ENCODE measurements around the gene PRR13.

DNA sequence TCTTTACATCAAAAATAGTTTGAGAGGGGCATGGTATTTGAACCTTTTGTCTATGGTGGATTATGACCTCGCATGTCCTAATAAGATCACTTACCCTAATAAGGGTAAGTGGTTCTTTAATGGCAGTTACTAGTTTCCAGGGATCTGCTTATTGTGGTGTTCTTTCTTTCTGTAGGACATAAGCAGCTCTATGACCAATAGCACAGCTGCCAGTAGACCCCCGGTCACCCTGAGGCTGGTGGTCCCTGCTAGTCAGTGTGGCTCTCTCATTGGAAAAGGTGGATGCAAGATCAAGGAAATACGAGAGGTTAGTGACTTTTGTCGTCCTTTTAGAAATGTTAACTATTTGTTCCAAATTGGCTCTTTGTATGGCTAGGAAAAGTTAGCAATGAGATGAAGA is 17.6 kb downstream of the PRR13 start:
- TF ChIP-seq POLR2A (IDR thresholded peaks at IDR 0.05) (no peak), POLR2AphosphoS5 (IDR thresholded peaks at IDR 0.05) (no peak), EP300 (IDR thresholded peaks at IDR 0.05) (no peak)
- TF ChIP-seq, protein P1, sequence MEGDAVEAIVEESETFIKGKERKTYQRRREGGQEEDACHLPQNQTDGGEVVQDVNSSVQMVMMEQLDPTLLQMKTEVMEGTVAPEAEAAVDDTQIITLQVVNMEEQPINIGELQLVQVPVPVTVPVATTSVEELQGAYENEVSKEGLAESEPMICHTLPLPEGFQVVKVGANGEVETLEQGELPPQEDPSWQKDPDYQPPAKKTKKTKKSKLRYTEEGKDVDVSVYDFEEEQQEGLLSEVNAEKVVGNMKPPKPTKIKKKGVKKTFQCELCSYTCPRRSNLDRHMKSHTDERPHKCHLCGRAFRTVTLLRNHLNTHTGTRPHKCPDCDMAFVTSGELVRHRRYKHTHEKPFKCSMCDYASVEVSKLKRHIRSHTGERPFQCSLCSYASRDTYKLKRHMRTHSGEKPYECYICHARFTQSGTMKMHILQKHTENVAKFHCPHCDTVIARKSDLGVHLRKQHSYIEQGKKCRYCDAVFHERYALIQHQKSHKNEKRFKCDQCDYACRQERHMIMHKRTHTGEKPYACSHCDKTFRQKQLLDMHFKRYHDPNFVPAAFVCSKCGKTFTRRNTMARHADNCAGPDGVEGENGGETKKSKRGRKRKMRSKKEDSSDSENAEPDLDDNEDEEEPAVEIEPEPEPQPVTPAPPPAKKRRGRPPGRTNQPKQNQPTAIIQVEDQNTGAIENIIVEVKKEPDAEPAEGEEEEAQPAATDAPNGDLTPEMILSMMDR (IDR thresholded peaks at IDR 0.05), result no peak
